Endothelial cell of umbilical vein (primary cell): Measurements from ENCODE around the gene ATR. TPM values are rescaled to one million over a fixed set of nuclear protein-coding genes. Genes with fewer than 3 reads are reported as not detected.

Source experiments
- BruUV-seq: library from RNA; stranded (reverse); fragments of 400-500 nt; replicated peaks from 2 replicates; lab custom pipeline; 2021; lab: Mats Ljungman, UMichigan
- CTCF ChIA-PET: fragments of 300-600, 350-600 bp; sonication (Branson Sonifier 250); formaldehyde crosslinking; loops from one replicate; lab custom pipeline; 2021; ENCODE audit warnings: antibody characterized with exemption, inconsistent platforms; lab: Charles Lee
- POLR2A ChIA-PET: fragments of 300-600, 350-600 bp; sonication (Branson Sonifier 250); formaldehyde crosslinking; loops from one replicate; lab custom pipeline; 2021; ENCODE audit warnings: antibody characterized with exemption, inconsistent platforms; lab: Charles Lee
- DNase-seq: peaks from one replicate; pipeline ENCODE4 v3.0.0-alpha.2; 2011; ENCODE audit warnings: low read depth, low spot score
- FAIRE-seq: peaks from 2 replicates; lab custom pipeline; 2011; peaks lifted over from hg19 to GRCh38; lab: Jason Lieb, UNC
- H2AFZ ChIP-seq: 2 replicates; pipeline ENCODE4 v1.6.0; 2012; ENCODE audit warnings: low read depth, low read length, control low read depth, inconsistent platforms
- H3K27ac ChIP-seq: 2 replicates; pipeline ENCODE4 v1.5.1; 2011; ENCODE audit warnings: low read depth, mild to moderate bottlenecking, control low read depth, low read length, moderate library complexity; ENCODE audit not compliant: insufficient read depth
- H3K27me3 ChIP-seq, 2 experiments: 2 replicates each; pipeline versions ENCODE4 v1.6.0 to v1.6.1; 2011; ENCODE audit warnings: low read length in 2 of 2, mixed read lengths in 1 of 2; ENCODE audit not compliant: control insufficient read depth in 2 of 2, insufficient read depth in 2 of 2
- H3K36me3 ChIP-seq, 2 experiments: 2 replicates in 1 of 2; 3 replicates in 1 of 2; pipeline ENCODE4 v1.5.1; 2011; ENCODE audit warnings: low read length in 2 of 2, mild to moderate bottlenecking in 1 of 2, moderate library complexity in 1 of 2; ENCODE audit not compliant: control insufficient read depth in 2 of 2, insufficient read depth in 2 of 2; ENCODE audit errors: extremely low read depth in 1 of 2
- H3K4me1 ChIP-seq: 3 replicates; pipeline ENCODE4 v1.5.1; 2011; ENCODE audit warnings: mild to moderate bottlenecking, low read length; ENCODE audit not compliant: control insufficient read depth, insufficient read depth; ENCODE audit errors: extremely low read depth
- H3K4me2 ChIP-seq: 2 replicates; pipeline ENCODE4 v1.6.1; 2011; ENCODE audit warnings: low read length, control low read depth, mixed read lengths; ENCODE audit not compliant: insufficient read depth
- H3K4me3 ChIP-seq, 3 experiments: fragments of 200-600 bp in 1 of 3; sonication (generic), shearing (Covaris generic) in 1 of 3; replicated peaks in 1 of 3; 2 replicates each; pipeline ENCODE4 v1.5.1; 2011 to 2016; ENCODE audit warnings: control low read depth in 3 of 3, low read length in 3 of 3, mild to moderate bottlenecking in 2 of 3, inconsistent platforms in 1 of 3, low read depth in 1 of 3, moderate library complexity in 1 of 3; ENCODE audit not compliant: insufficient read depth in 1 of 3
- H3K79me2 ChIP-seq: 2 replicates; pipeline ENCODE4 v1.6.0; 2012; ENCODE audit warnings: low read length, inconsistent platforms; ENCODE audit not compliant: control insufficient read depth, insufficient read depth
- H3K9ac ChIP-seq: replicated peaks from 2 replicates; pipeline ENCODE3; 2011; ENCODE audit warnings: low read length, control low read depth; ENCODE audit not compliant: insufficient read depth; ENCODE audit errors: extremely low read depth
- H3K9me1 ChIP-seq: replicated peaks from 3 replicates; pipeline ENCODE4 v1.6.0; 2011; ENCODE audit warnings: mild to moderate bottlenecking, low read length; ENCODE audit not compliant: control insufficient read depth, insufficient read depth; ENCODE audit errors: extremely low read depth
- H3K9me3 ChIP-seq: replicated peaks from 2 replicates; pipeline ENCODE4 v1.5.1; 2012; ENCODE audit warnings: low read length, inconsistent platforms; ENCODE audit not compliant: control insufficient read depth, insufficient read depth
- H4K20me1 ChIP-seq: replicated peaks from 2 replicates; pipeline ENCODE3; 2011; ENCODE audit warnings: mild to moderate bottlenecking, low read length; ENCODE audit not compliant: control insufficient read depth, insufficient read depth; ENCODE audit errors: extremely low read depth
- CTCF ChIP-seq, 2 donors: IDR thresholded peaks; 1 replicate in 1 of 2; 2 replicates in 1 of 2; pipeline ENCODE4 v1.5.1; 2011; ENCODE audit warnings: low read length in 2 of 2, mild to moderate bottlenecking in 2 of 2, moderate library complexity in 2 of 2, control low read depth in 1 of 2, inconsistent platforms in 1 of 2, low read depth in 1 of 2; ENCODE audit not compliant: insufficient read depth in 1 of 2; ENCODE audit errors: extremely low read depth in 1 of 2
- EZH2 ChIP-seq: IDR thresholded peaks from 2 replicates; pipeline ENCODE4 v1.6.1; 2012; ENCODE audit warnings: borderline replicate concordance, low read depth, mild to moderate bottlenecking, moderate library complexity, low read length, inconsistent platforms; ENCODE audit not compliant: severe bottlenecking
- FOS ChIP-seq: IDR thresholded peaks from 2 replicates; pipeline ENCODE4 v1.6.1; 2011; ENCODE audit warnings: mild to moderate bottlenecking, low read length, moderate library complexity, borderline replicate concordance; ENCODE audit not compliant: insufficient read depth
- GATA2 ChIP-seq: IDR thresholded peaks from 2 replicates; pipeline ENCODE4 v1.7.0; 2011; ENCODE audit warnings: low read depth, mild to moderate bottlenecking, moderate library complexity, mixed read lengths, low read length; ENCODE audit not compliant: insufficient read length, insufficient read depth
- JUN ChIP-seq: IDR thresholded peaks from 2 replicates; pipeline ENCODE4 v1.6.1; 2011; ENCODE audit warnings: borderline replicate concordance, low read depth; ENCODE audit not compliant: insufficient read length, insufficient read depth
- MAX ChIP-seq: IDR thresholded peaks from 2 replicates; pipeline ENCODE4 v1.6.1; 2011; ENCODE audit not compliant: insufficient read depth, insufficient read length
- MYC ChIP-seq: IDR thresholded peaks from one replicate; pipeline ENCODE4 v1.6.1; 2011; ENCODE audit warnings: mild to moderate bottlenecking, low read depth, low read length
- POLR2A ChIP-seq: IDR thresholded peaks from 2 replicates; pipeline ENCODE4 v1.6.1; 2012; ENCODE audit warnings: low read depth, mild to moderate bottlenecking, control low read depth, low read length
- POLR2AphosphoS5 ChIP-seq: IDR thresholded peaks from 2 replicates; pipeline ENCODE4 v1.6.1; 2012; ENCODE audit warnings: low read depth, mild to moderate bottlenecking, control low read depth, low read length, moderate library complexity; ENCODE audit not compliant: insufficient read depth
- dilution Hi-C: fragments of 300-500 bp; cut with MboI; formaldehyde crosslinking; loops from one replicate; pipeline ENCODE4 v1.15.0; 2019; ENCODE audit warnings: low sequenced_read_pairs; ENCODE audit not compliant: extremely low pct_ligation_motif_present
- intact Hi-C: fragments of 100-400 bp; cut with micrococcal nuclease; formaldehyde crosslinking; loops from one replicate; pipeline ENCODE4 v1.10.0; 2022
- polyA plus RNA-seq, 4 experiments: library from polyadenylated mRNA; depleted of rRNA in 3 of 4; stranded (reverse) in 3 of 4; unstranded in 1 of 4; fragments of >200 nt; gene quantifications; 2 replicates each; pipeline versions ENCODE4 v1.2.1 to v1.2.3, GENCODE V29; 2011 to 2012; ENCODE audit warnings: missing spikeins in 1 of 4
- total RNA-seq: library from RNA; stranded (reverse); gene quantifications from 2 replicates; pipeline ENCODE4 v1.2.3, GENCODE V29; 2021

Gene ATR
- total and polyA plus RNA-seq, 2 donors (not counting 3 experiments of a cell fraction or from before 2014, with no cell fraction given), result 6.3 to 23.6 TPM

GRCh38 chr3:142450189-142450588 lies 128.3 kb downstream of the ATR start:
- intact Hi-C loops (no loop called here), dilution Hi-C loops (no loop called here)
- Histone ChIP-seq H4K20me1 (no peaks in the 10 kb centered on the region), H2AFZ (no peak overlapping the region), H3K9me1 (no peaks in the 10 kb centered on the region), H3K4me2 (no peak overlapping the region), H3K79me2 (peaks cover 24% of the 10 kb centered on the region), H3K4me3 (no peak overlapping the region), H3K27ac (no peak overlapping the region), H3K27me3 (no peaks in the 10 kb centered on the region), H3K9me3 (no peaks in the 10 kb centered on the region), H3K4me1 (peaks cover 20% of the 10 kb centered on the region), H3K9ac (no peak overlapping the region), H3K36me3 (peaks cover 0 to 11% of the 10 kb centered on the region in 2 experiments)
- ChIA-PET CTCF (interaction anchor here (1.0 to 2.1 kb wide), 2 partner anchors 15 to 19 kb away, joined by 3 to 7 read pairs; no protein-coding TSS in a partner anchor), POLR2A (no interaction called here)
- FAIRE-seq, result no peak
- no peak for DNase-seq
- no TSS peak for BruUV-seq
- TF ChIP-seq CTCF (IDR thresholded peaks at IDR 0.05; ENCODE audit: extremely low read depth in 1 of 2, insufficient read depth in 1 of 2, low read depth in 1 of 2, low read length in 2 of 2) (no peak), EZH2 (no peak), POLR2AphosphoS5 (no peak), FOS (no peak), MYC (no peak), POLR2A (no peak), MAX (no peak), JUN (no peak), GATA2 (no peak)
